Left lobe of liver (tissue), 2 donors: Measurements from ENCODE around the gene CDC25B. TPM values are rescaled to one million over a fixed set of nuclear protein-coding genes. Genes with fewer than 3 reads are reported as not detected.

Experiments
- ATAC-seq: fragments of 200-7000 bp; cut with Tn5 transposase; one replicate; pipeline ENCODE4 v1.9.1; 2020; ENCODE audit warnings: mild to moderate bottlenecking, moderate library complexity
- DNase-seq: peaks from one replicate; pipeline ENCODE4 v3.0.0-alpha.2; 2020; ENCODE audit warnings: low spot score
- total RNA-seq: library from RNA; stranded (reverse); gene quantifications from one replicate; pipeline ENCODE4 v1.2.1, GENCODE V29; 2021
- donor health status: DM: no; HTN: no; CAD: no; lungs with moderate emphysema.
- donor health status: DM: no; HTN: yes; CAD: no.

Gene CDC25B
- total RNA-seq, 1 donor from 2014 or later: 12.4 TPM

GRCh38 chr20:3802524-3803239 lies 6.6 kb downstream of the CDC25B start:
- ATAC-seq (peak; percentile 70), DNase-seq (peak; percentile 90)

- DNase-seq (no peak), ATAC-seq (no peak)
These were observed 7.2 kb downstream of the CDC25B start for GRCh38 chr20:3803289-3803688.

GRCh38 chr20:3803854-3804253 lies 7.7 kb downstream of the CDC25B start:
- ATAC-seq: no peak
- DNase-seq: no peak

- ATAC-seq (no peak), DNase-seq (no peak)
These were observed 8.2 kb downstream of the CDC25B start for GRCh38 chr20:3804254-3804751.

- ATAC-seq (no peak), DNase-seq (no peak)
These were observed 8.7 kb downstream of the CDC25B start for GRCh38 chr20:3804781-3805180.

- DNase-seq (no peak), ATAC-seq (no peak)
These were observed 12.4 kb downstream of the CDC25B start for GRCh38 chr20:3808544-3808943.

GRCh38 chr20:3811467-3812258 lies 15.6 kb downstream of the CDC25B start:
- peak; percentile 81 for ATAC-seq
- DNase-seq: peak; percentile 99

- ATAC-seq (no peak), DNase-seq (no peak)
These were observed 16.2 kb downstream of the CDC25B start for GRCh38 chr20:3812259-3812681.

GRCh38 chr20:3812975-3813847 lies 17.1 kb downstream of the CDC25B start:
- DNase-seq: no peak
- no peak for ATAC-seq

GRCh38 chr20:3813848-3814581 lies 17.9 kb downstream of the CDC25B start:
- ATAC-seq (no peak), DNase-seq (no peak)

GRCh38 chr20:3814928-3815495 lies 18.9 kb downstream of the CDC25B start:
- ATAC-seq (no peak), DNase-seq (no peak)

- no peak for ATAC-seq
- no peak for DNase-seq
These were observed 19.7 kb downstream of the CDC25B start for GRCh38 chr20:3815703-3816315.

- peak; percentile 76 for DNase-seq
- ATAC-seq: peak; percentile 63
These were observed 22.3 kb downstream of the CDC25B start for GRCh38 chr20:3818155-3819151.

- DNase-seq: no peak
- no peak for ATAC-seq
These were observed 23.4 kb downstream of the CDC25B start for GRCh38 chr20:3819411-3820047.

- DNase-seq (peak; percentile 98), ATAC-seq (peak; percentile 87)
These were observed 24.2 kb downstream of the CDC25B start, which contains the start of gene AP5S1 for GRCh38 chr20:3820048-3820900. Gene AP5S1, plus strand, starts transcription at chr20:3820547. Its CDS starts 1,571 bp downstream, at chr20:3822118.

GRCh38 chr20:3820901-3821727 lies 25.0 kb downstream of the CDC25B start:
- ATAC-seq (no peak), DNase-seq (no peak)
